Astrocyte (in vitro differentiated cells and primary cell): ENCODE measurements around the gene KIF5A. TPM values are rescaled to one million over a fixed set of nuclear protein-coding genes. Genes with fewer than 3 reads are reported as not detected.

ENCODE experiments used
- DNase-seq: peaks from one replicate; pipeline ENCODE4 v3.0.0-alpha.2; 2010; ENCODE audit warnings: low read depth
- FAIRE-seq: peaks from 2 replicates; lab custom pipeline; 2011; peaks lifted over from hg19 to GRCh38; lab: Jason Lieb, UNC
- H2AFZ ChIP-seq: 2 replicates; pipeline ENCODE4 v1.6.0; 2012; ENCODE audit warnings: low read depth, low read length, inconsistent platforms
- H3K27ac ChIP-seq: 2 replicates; pipeline ENCODE4 v1.5.1; 2011; ENCODE audit warnings: low read depth, low read length, inconsistent platforms
- H3K27me3 ChIP-seq: 2 replicates; pipeline ENCODE4 v1.6.0; 2011; ENCODE audit warnings: low read length, inconsistent platforms; ENCODE audit not compliant: insufficient read depth
- H3K36me3 ChIP-seq: 2 replicates; pipeline ENCODE4 v1.5.1; 2011; ENCODE audit warnings: low read length, inconsistent platforms; ENCODE audit not compliant: insufficient read depth
- H3K4me1 ChIP-seq: 2 replicates; pipeline ENCODE4 v1.5.1; 2011; ENCODE audit warnings: low read length, inconsistent platforms; ENCODE audit not compliant: insufficient read depth
- H3K4me2 ChIP-seq: 2 replicates; pipeline ENCODE4 v1.6.0; 2012; ENCODE audit warnings: low read length, inconsistent platforms
- H3K4me3 ChIP-seq: 2 replicates; pipeline ENCODE4 v1.5.1; 2011; ENCODE audit warnings: low read depth, mild to moderate bottlenecking, low read length, inconsistent platforms; ENCODE audit not compliant: insufficient read depth
- H3K79me2 ChIP-seq: 2 replicates; pipeline ENCODE4 v1.6.0; 2012; ENCODE audit warnings: mild to moderate bottlenecking, low read length, inconsistent platforms; ENCODE audit not compliant: insufficient read depth
- H3K9ac ChIP-seq: 2 replicates; pipeline ENCODE4 v1.6.0; 2012; ENCODE audit warnings: mild to moderate bottlenecking, low read length, inconsistent platforms
- H3K9me3 ChIP-seq: 2 replicates; pipeline ENCODE4 v1.5.1; 2012; ENCODE audit warnings: low read depth, mild to moderate bottlenecking, low read length, inconsistent platforms; ENCODE audit not compliant: insufficient read depth
- H4K20me1 ChIP-seq: 2 replicates; pipeline ENCODE4 v1.6.0; 2012; ENCODE audit warnings: low read length, inconsistent platforms; ENCODE audit not compliant: insufficient read depth
- H3K27ac Mint-ChIP-seq: one replicate; pipeline ENCODE4 v1.8.0; 2021; ENCODE audit warnings: mild to moderate bottlenecking, mixed read lengths; ENCODE audit not compliant: unreplicated experiment
- H3K27me3 Mint-ChIP-seq: one replicate; pipeline ENCODE4 v1.8.0; 2021; ENCODE audit warnings: low read depth, mixed read lengths; ENCODE audit not compliant: unreplicated experiment
- H3K36me3 Mint-ChIP-seq: one replicate; pipeline ENCODE4 v1.8.0; 2021; ENCODE audit warnings: low read depth, mixed read lengths; ENCODE audit not compliant: unreplicated experiment
- H3K4me1 Mint-ChIP-seq: one replicate; pipeline ENCODE4 v1.8.0; 2021; ENCODE audit warnings: low read depth, mixed read lengths; ENCODE audit not compliant: unreplicated experiment
- H3K4me3 Mint-ChIP-seq: one replicate; pipeline ENCODE4 v1.8.0; 2021; ENCODE audit warnings: mild to moderate bottlenecking, moderate library complexity, mixed read lengths; ENCODE audit not compliant: unreplicated experiment
- H3K9me3 Mint-ChIP-seq: one replicate; pipeline ENCODE4 v1.8.0; 2021; ENCODE audit warnings: mild to moderate bottlenecking, mixed read lengths; ENCODE audit not compliant: unreplicated experiment
- CTCF ChIP-seq: IDR thresholded peaks from 2 replicates; pipeline ENCODE4 v1.5.1; 2011; ENCODE audit warnings: low read depth, mild to moderate bottlenecking, inconsistent platforms, low read length, moderate library complexity; ENCODE audit not compliant: insufficient read depth
- EZH2 ChIP-seq: IDR thresholded peaks from 2 replicates; pipeline ENCODE4 v1.6.1; 2012; ENCODE audit warnings: mild to moderate bottlenecking, low read length, inconsistent platforms; ENCODE audit not compliant: insufficient read depth
- total RNA-seq: library from RNA; stranded (reverse); gene quantifications from 2 replicates; pipeline ENCODE4 v1.2.1, GENCODE V29; 2021

The KIF5A gene
- total RNA-seq, 1 donor from 2014 or later, result 7.2 TPM

- no peak for TF ChIP-seq CTCF
- no peak for TF ChIP-seq EZH2
- Mint-ChIP-seq H3K4me3 (peak overlapping the region; percentile 91), H3K4me1 (peaks cover 41% of the 10 kb centered on the region), H3K27ac (peak overlapping the region; percentile 99), H3K36me3 (peaks cover 36% of the 10 kb centered on the region), H3K27me3 (no peaks in the 10 kb centered on the region), H3K9me3 (no peaks in the 10 kb centered on the region)
- DNase-seq (no peak), FAIRE-seq (no peak)
- peak overlapping the region; percentile 94 for H3K4me2 ChIP-seq
- H3K79me2 ChIP-seq, result peaks cover 41% of the 10 kb centered on the region
- peaks cover 65% of the 10 kb centered on the region for H4K20me1 ChIP-seq
- H3K9me3 ChIP-seq, result no peaks in the 10 kb centered on the region
- peaks cover 40% of the 10 kb centered on the region for H3K4me1 ChIP-seq
- peaks cover 39% of the 10 kb centered on the region for H3K36me3 ChIP-seq
- no peaks in the 10 kb centered on the region for H3K27me3 ChIP-seq
- peak overlapping the region; percentile 99 for H3K9ac ChIP-seq
- H2AFZ ChIP-seq, result no peak overlapping the region
- H3K27ac ChIP-seq, result no peak overlapping the region
- H3K4me3 ChIP-seq, result peak overlapping the region; percentile 97
Measured at GRCh38 chr12:57518176-57518919, 31.5 kb upstream of the KIF5A start.

GRCh38 chr12:57518920-57519795 is 30.7 kb upstream of the KIF5A start:
- Mint-ChIP-seq H3K27me3 (no peaks in the 10 kb centered on the region), H3K36me3 (peaks cover 32% of the 10 kb centered on the region), H3K27ac (peak overlapping the region; percentile 99), H3K4me3 (peak overlapping the region; percentile 91), H3K4me1 (peaks cover 48% of the 10 kb centered on the region), H3K9me3 (no peaks in the 10 kb centered on the region)
- TF ChIP-seq CTCF (no peak), EZH2 (no peak)
- Histone ChIP-seq H3K4me3 (peak overlapping the region; percentile 97), H3K9me3 (no peaks in the 10 kb centered on the region), H3K4me1 (peaks cover 48% of the 10 kb centered on the region), H3K9ac (peak overlapping the region; percentile 99), H3K36me3 (peaks cover 39% of the 10 kb centered on the region), H3K27ac (peak overlapping the region; percentile 98), H3K4me2 (peak overlapping the region; percentile 94), H4K20me1 (peaks cover 69% of the 10 kb centered on the region), H3K27me3 (no peaks in the 10 kb centered on the region), H2AFZ (no peak overlapping the region), H3K79me2 (peaks cover 49% of the 10 kb centered on the region)
- DNase-seq, result no peak
- no peak for FAIRE-seq
